Measurements from ENCODE around the gene KDR. TPM values are rescaled to one million over a fixed set of nuclear protein-coding genes. Genes with fewer than 3 reads are reported as not detected.
A peak's percentile ranks its signal among the peaks of the same experiment; 100 is the strongest.

KDR gene
- total RNA-seq, 1 donor from 2014 or later = 2.7 TPM

GRCh38 chr4:55116450-55116849, 8.9 kb downstream of the KDR start:
- no peak overlapping the region for H3K4me3 Mint-ChIP-seq
- Histone ChIP-seq H2AFZ (replicated peaks) (no peak overlapping the region), H3K9ac (no peak overlapping the region), H3K4me3 (no peak overlapping the region), H3K79me2 (ENCODE audit: low read depth) (no peaks in the 10 kb centered on the region), H3K4me1 (peaks cover 26% of the 10 kb centered on the region), H3F3A (ENCODE audit: low read depth) (no peaks in the 10 kb centered on the region), H3K9me3 (ENCODE audit: low read depth) (no peaks in the 10 kb centered on the region), H3K36me3 (no peaks in the 10 kb centered on the region), H4K20me1 (ENCODE audit: low read depth) (no peaks in the 10 kb centered on the region), H3K4me2 (peak overlapping the region; percentile 61), H3K27me3 (no peaks in the 10 kb centered on the region), H3K27ac (no peak overlapping the region)
- peak; percentile 58 for DNase-seq (ENCODE audit: low spot score)
- no peaks in the 10 kb centered on the region for H3K27me3 Mint-ChIP-seq (ENCODE audit: insufficient read depth, low read depth)
- no peaks in the 10 kb centered on the region for H3K36me3 Mint-ChIP-seq
- H3K4me1 Mint-ChIP-seq = peaks cover 7% of the 10 kb centered on the region
- TF ChIP-seq CTCF (IDR thresholded peaks at IDR 0.05) (no peak), EZH2 (IDR thresholded peaks at IDR 0.05) (no peak), EZH2phosphoT487 (IDR thresholded peaks at IDR 0.05) (no peak)
- H3K27ac Mint-ChIP-seq = no peak overlapping the region
- H3K9me3 Mint-ChIP-seq = no peaks in the 10 kb centered on the region

- Histone ChIP-seq H3K27ac (no peak overlapping the region), H3F3A (ENCODE audit: low read depth) (no peaks in the 10 kb centered on the region), H3K9ac (no peak overlapping the region), H3K4me3 (no peak overlapping the region), H3K27me3 (no peaks in the 10 kb centered on the region), H3K36me3 (no peaks in the 10 kb centered on the region), H3K4me1 (peaks cover 7% of the 10 kb centered on the region), H2AFZ (replicated peaks) (no peak overlapping the region), H3K9me3 (ENCODE audit: low read depth) (no peaks in the 10 kb centered on the region), H3K4me2 (no peak overlapping the region), H3K79me2 (ENCODE audit: low read depth) (no peaks in the 10 kb centered on the region), H4K20me1 (ENCODE audit: low read depth) (no peaks in the 10 kb centered on the region)
- DNase-seq (ENCODE audit: low spot score) = no peak
- Mint-ChIP-seq H3K36me3 (peaks cover 2% of the 10 kb centered on the region), H3K9me3 (no peaks in the 10 kb centered on the region), H3K4me1 (peaks cover 3% of the 10 kb centered on the region), H3K27me3 (ENCODE audit: insufficient read depth, low read depth) (peaks cover 2% of the 10 kb centered on the region), H3K27ac (no peak overlapping the region), H3K4me3 (no peak overlapping the region)
- TF ChIP-seq EZH2 (IDR thresholded peaks at IDR 0.05) (no peak), CTCF (IDR thresholded peaks at IDR 0.05) (no peak), EZH2phosphoT487 (IDR thresholded peaks at IDR 0.05) (no peak)
Measured at GRCh38 chr4:55111601-55112000, 13.8 kb downstream of the KDR start.

GRCh38 chr4:55110131-55110530, 15.3 kb downstream of the KDR start:
- no peak overlapping the region for H3K9ac ChIP-seq
- no peaks in the 10 kb centered on the region for H3F3A ChIP-seq (ENCODE audit: low read depth)
- no peaks in the 10 kb centered on the region for H3K36me3 ChIP-seq
- no peaks in the 10 kb centered on the region for H3K4me1 ChIP-seq
- peaks cover 2% of the 10 kb centered on the region for H3K36me3 Mint-ChIP-seq
- H4K20me1 ChIP-seq (ENCODE audit: low read depth) = no peaks in the 10 kb centered on the region
- no peak overlapping the region for H3K4me3 ChIP-seq
- H3K4me2 ChIP-seq = no peak overlapping the region
- no peaks in the 10 kb centered on the region for H3K9me3 Mint-ChIP-seq
- no peaks in the 10 kb centered on the region for H3K9me3 ChIP-seq (ENCODE audit: low read depth)
- H3K27me3 Mint-ChIP-seq (ENCODE audit: insufficient read depth, low read depth) = peaks cover 2% of the 10 kb centered on the region
- no peak overlapping the region for H3K27ac Mint-ChIP-seq
- H3K27ac ChIP-seq = no peak overlapping the region
- no peak for DNase-seq (ENCODE audit: low spot score)
- TF ChIP-seq CTCF (IDR thresholded peaks at IDR 0.05) = no peak
- no peak for TF ChIP-seq EZH2 (IDR thresholded peaks at IDR 0.05)
- no peak for TF ChIP-seq EZH2phosphoT487 (IDR thresholded peaks at IDR 0.05)
- H3K4me3 Mint-ChIP-seq = no peak overlapping the region
- no peaks in the 10 kb centered on the region for H3K4me1 Mint-ChIP-seq
- H3K79me2 ChIP-seq (ENCODE audit: low read depth) = no peaks in the 10 kb centered on the region
- H2AFZ ChIP-seq (replicated peaks) = no peak overlapping the region
- H3K27me3 ChIP-seq = no peaks in the 10 kb centered on the region

All from neural progenitor cell (in vitro differentiated cells).